Ecto neural progenitor cell (in vitro differentiated cells): ENCODE data around the gene GPNMB.
"Not testable (repeated sequence)": the region's sequence is repeated elsewhere in the genome, so short reads cannot be mapped to it uniquely, and the experiment has no call there.

Experiments
- DNase-seq: peaks from one replicate; pipeline ENCODE4 v3.0.0-alpha.2; 2018; ENCODE audit warnings: low spot score

Gene GPNMB

GRCh38 chr7:23299770-23300300 is 53.3 kb downstream of the GPNMB start:
- no peak for DNase-seq

- no peak for DNase-seq
Observed at GRCh38 chr7:23306936-23307521, 60.5 kb downstream of the GPNMB start.

GRCh38 chr7:23308754-23309153 is 62.2 kb downstream of the GPNMB start:
- no peak for DNase-seq

GRCh38 chr7:23312141-23312540 is 65.6 kb downstream of the GPNMB start:
- DNase-seq, result not testable (repeated sequence)

GRCh38 chr7:23315366-23315765 is 68.8 kb downstream of the GPNMB start:
- DNase-seq, result no peak
